Stimulated activated naive CD8-positive, alpha-beta T cell treated with anti-CD3 and anti-CD28 coated beads, Interleukin-15, Interleukin-2, amounts not matched to agents 100 U/mL and 50 U/mL, for 24 hours (primary cell): ENCODE measurements around the gene RNH1.
"Not testable (repeated sequence)": the region's sequence is repeated elsewhere in the genome, so short reads cannot be mapped to it uniquely, and the experiment has no call there.

Experiments
- ATAC-seq: fragments of 150-1000 bp; cut with Tn5 transposase; one replicate; pipeline ENCODE4 v1.10.0; 2021
- DNase-seq: peaks from one replicate; pipeline ENCODE4 v3.0.0; 2021

Gene RNH1

GRCh38 chr11:476416-476815 lies 30.6 kb downstream of the RNH1 start:
- ATAC-seq (no peak), DNase-seq (no peak)

- DNase-seq (no peak), ATAC-seq (no peak)
Measured at GRCh38 chr11:475941-476340, 31.1 kb downstream of the RNH1 start.

- no peak for ATAC-seq
- DNase-seq = no peak
Measured at GRCh38 chr11:474914-475506, 32.0 kb downstream of the RNH1 start.

GRCh38 chr11:473962-474785 lies 32.9 kb downstream of the RNH1 start:
- DNase-seq (no peak), ATAC-seq (no peak)

- ATAC-seq = no peak
- no peak for DNase-seq
Measured at GRCh38 chr11:473415-473814, 33.6 kb downstream of the RNH1 start.

GRCh38 chr11:472816-473215 lies 34.2 kb downstream of the RNH1 start:
- DNase-seq = no peak
- ATAC-seq = no peak

GRCh38 chr11:472272-472671 lies 34.8 kb downstream of the RNH1 start:
- ATAC-seq = no peak
- DNase-seq = no peak

GRCh38 chr11:471468-472145 lies 35.4 kb downstream of the RNH1 start:
- ATAC-seq (no peak), DNase-seq (no peak)

- DNase-seq (no peak), ATAC-seq (no peak)
Measured at GRCh38 chr11:469684-470560, 37.1 kb downstream of the RNH1 start.

GRCh38 chr11:469026-469683 lies 37.9 kb downstream of the RNH1 start:
- DNase-seq, ATAC-seq: not testable (repeated sequence)

- ATAC-seq (no peak), DNase-seq (no peak)
Measured at GRCh38 chr11:468493-468892, 38.5 kb downstream of the RNH1 start.

- DNase-seq (no peak), ATAC-seq (no peak)
Measured at GRCh38 chr11:468036-468435, 39.0 kb downstream of the RNH1 start.

GRCh38 chr11:465896-466530 lies 41.0 kb downstream of the RNH1 start:
- no peak for ATAC-seq

GRCh38 chr11:464316-464715 lies 42.7 kb downstream of the RNH1 start:
- DNase-seq (no peak), ATAC-seq (no peak)

More at GRCh38 chr11:465896-466530, 41.0 kb downstream of the RNH1 start:
- DNase-seq = no peak

GRCh38 chr11:462107-462890 lies 44.7 kb downstream of the RNH1 start:
- DNase-seq (no peak), ATAC-seq (no peak)

- ATAC-seq (no peak), DNase-seq (no peak)
Measured at GRCh38 chr11:461626-462025, 45.4 kb downstream of the RNH1 start.

GRCh38 chr11:460331-461199 lies 46.5 kb downstream of the RNH1 start:
- ATAC-seq (no peak), DNase-seq (no peak)

GRCh38 chr11:459511-460220 lies 47.4 kb downstream of the RNH1 start:
- no peak for DNase-seq
- no peak for ATAC-seq
